ENCODE results near the gene SHANK2. TPM values are rescaled to one million over a fixed set of nuclear protein-coding genes. Genes with fewer than 3 reads are reported as not detected.

Gene SHANK2
- total RNA-seq, 1 donor from 2014 or later: 16.0 TPM

GRCh38 chr11:71266114-71266833 is 13.9 kb upstream of the SHANK2 start:
- no peaks in the 10 kb centered on the region for H3K27me3 ChIP-seq (ENCODE audit: control insufficient read depth, insufficient read depth, low read length)
- no peak overlapping the region for H3K4me3 ChIP-seq (ENCODE audit: low read depth, low read length)
- TF ChIP-seq CTCF (IDR thresholded peaks at IDR 0.05; ENCODE audit: insufficient read depth, low read length, poor library complexity, severe bottlenecking): no peak
- DNase-seq (ENCODE audit: low read depth): no peak
- no peaks in the 10 kb centered on the region for H3K36me3 ChIP-seq (ENCODE audit: control insufficient read depth, insufficient read depth, low read length)

- no peak for DNase-seq (ENCODE audit: low read depth)
- no peak for TF ChIP-seq CTCF (IDR thresholded peaks at IDR 0.05; ENCODE audit: insufficient read depth, low read length, poor library complexity, severe bottlenecking)
- Histone ChIP-seq H3K4me3 (ENCODE audit: low read depth, low read length) (no peak overlapping the region), H3K27me3 (ENCODE audit: control insufficient read depth, insufficient read depth, low read length) (no peaks in the 10 kb centered on the region), H3K36me3 (ENCODE audit: control insufficient read depth, insufficient read depth, low read length) (no peaks in the 10 kb centered on the region)
Measured at GRCh38 chr11:71265559-71266092, 13.2 kb upstream of the SHANK2 start.

GRCh38 chr11:71263386-71263785 is 11.0 kb upstream of the SHANK2 start:
- no peaks in the 10 kb centered on the region for H3K36me3 ChIP-seq (ENCODE audit: control insufficient read depth, insufficient read depth, low read length)
- H3K27me3 ChIP-seq (ENCODE audit: control insufficient read depth, insufficient read depth, low read length): no peaks in the 10 kb centered on the region
- no peak for TF ChIP-seq CTCF (IDR thresholded peaks at IDR 0.05; ENCODE audit: insufficient read depth, low read length, poor library complexity, severe bottlenecking)
- no peak overlapping the region for H3K4me3 ChIP-seq (ENCODE audit: low read depth, low read length)
- no peak for DNase-seq (ENCODE audit: low read depth)

- no peaks in the 10 kb centered on the region for H3K27me3 ChIP-seq (ENCODE audit: control insufficient read depth, insufficient read depth, low read length)
- DNase-seq (ENCODE audit: low read depth): no peak
- no peak overlapping the region for H3K4me3 ChIP-seq (ENCODE audit: low read depth, low read length)
- no peak for TF ChIP-seq CTCF (IDR thresholded peaks at IDR 0.05; ENCODE audit: insufficient read depth, low read length, poor library complexity, severe bottlenecking)
- no peaks in the 10 kb centered on the region for H3K36me3 ChIP-seq (ENCODE audit: control insufficient read depth, insufficient read depth, low read length)
Measured at GRCh38 chr11:71255800-71256479, 3.6 kb upstream of the SHANK2 start.

GRCh38 chr11:71255323-71255722 is 2.9 kb upstream of the SHANK2 start:
- no peak for DNase-seq (ENCODE audit: low read depth)
- Histone ChIP-seq H3K36me3 (ENCODE audit: control insufficient read depth, insufficient read depth, low read length) (no peaks in the 10 kb centered on the region), H3K4me3 (ENCODE audit: low read depth, low read length) (no peak overlapping the region), H3K27me3 (ENCODE audit: control insufficient read depth, insufficient read depth, low read length) (no peaks in the 10 kb centered on the region)
- TF ChIP-seq CTCF (IDR thresholded peaks at IDR 0.05; ENCODE audit: insufficient read depth, low read length, poor library complexity, severe bottlenecking): no peak
